Posterior vena cava (tissue), 2 donors: ENCODE data around the gene NRXN3. TPM values are rescaled to one million over a fixed set of nuclear protein-coding genes. Genes with fewer than 3 reads are reported as not detected.

ENCODE experiments used
- DNase-seq: peaks from one replicate; pipeline ENCODE4 v3.0.0-alpha.2; 2020; ENCODE audit warnings: low spot score
- intact Hi-C, 2 donors: fragments of 100-400 bp; cut with DNase I; formaldehyde crosslinking; loops; one replicate each; pipeline versions ENCODE4 v1.14.1 to v1.14.2; 2022 to 2023
- total RNA-seq, 2 donors: library from RNA; stranded (reverse); fragmentation: NEBNext Ultra II Directional; extraction: Animal tissue kit (Norgen Biotek cat#: 25700); gene quantifications; one replicate each; pipeline ENCODE4 v1.2.1, GENCODE V29; 2021
- donor health status: DM: yes; HTN: yes; CAD: no.
- donor health status: DM: yes; HTN: yes; CAD: no.

Gene NRXN3
- total RNA-seq, 2 donors from 2014 or later: 11.8 to 14.3 TPM

GRCh38 chr14:79295385-79295784, 1125.2 kb downstream of the NRXN3 start:
- DNase-seq: no peak

GRCh38 chr14:79298373-79298772, 1128.2 kb downstream of the NRXN3 start:
- intact Hi-C loops: no loop called here
- DNase-seq: no peak

More at GRCh38 chr14:79295385-79295784, 1125.2 kb downstream of the NRXN3 start:
- intact Hi-C loops: no loop called here

- intact Hi-C loops: no loop called here
- no peak for DNase-seq
Measured at GRCh38 chr14:79299162-79299561, 1129.0 kb downstream of the NRXN3 start.

DNA sequence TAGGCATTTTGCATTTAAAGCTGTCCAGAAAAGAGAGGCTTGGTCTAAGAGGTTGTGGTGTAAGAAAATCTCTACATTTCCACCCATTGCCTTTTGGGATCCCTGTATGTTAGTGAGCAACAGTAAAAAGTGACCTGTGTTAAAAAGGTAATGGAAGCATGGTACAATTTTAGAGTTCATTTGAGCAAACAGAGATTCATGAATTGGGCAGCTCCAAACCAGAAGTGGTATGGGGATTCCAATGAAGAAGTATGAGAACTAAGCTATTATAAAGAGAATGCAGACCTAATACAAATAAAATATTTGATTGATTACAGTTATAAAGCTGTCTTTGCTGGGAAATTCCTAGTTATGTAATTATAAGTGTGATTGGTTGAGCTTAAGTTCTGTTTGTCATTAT, 1134.1 kb downstream of the NRXN3 start:
- intact Hi-C loops: no loop called here
- DNase-seq: no peak

GRCh38 chr14:79306546-79306945, 1136.4 kb downstream of the NRXN3 start:
- DNase-seq: no peak
- intact Hi-C loops: no loop called here

DNA sequence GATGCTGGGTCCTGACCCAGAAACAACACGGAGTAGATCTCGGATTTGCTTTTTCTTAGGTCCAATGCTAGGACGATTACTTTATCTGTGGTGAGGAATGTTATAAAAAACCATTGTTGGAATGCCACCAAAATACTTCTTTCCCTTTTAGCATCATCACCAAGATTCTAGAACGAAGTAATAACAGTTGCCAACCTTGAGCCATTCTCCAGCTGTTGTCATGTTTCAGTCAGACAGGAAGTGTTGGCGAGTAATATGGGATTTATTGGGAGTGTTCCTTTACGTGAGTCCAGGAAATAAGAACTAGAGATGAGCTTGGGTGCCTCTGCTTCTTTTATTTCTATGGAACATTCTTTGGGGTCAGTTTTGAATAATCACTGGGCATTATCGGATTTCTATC, 1148.2 kb downstream of the NRXN3 start:
- no peak for DNase-seq
- intact Hi-C loops: no loop called here

- no peak for DNase-seq
Measured at GRCh38 chr14:79320561-79320960, 1150.4 kb downstream of the NRXN3 start.

GRCh38 chr14:79321070-79321469, 1150.9 kb downstream of the NRXN3 start:
- intact Hi-C loops: no loop called here
- no peak for DNase-seq

More at GRCh38 chr14:79320561-79320960, 1150.4 kb downstream of the NRXN3 start:
- intact Hi-C loops: no loop called here

- intact Hi-C loops: no loop called here
- DNase-seq: no peak
Measured at GRCh38 chr14:79325071-79325470, 1154.9 kb downstream of the NRXN3 start.

GRCh38 chr14:79325557-79325956, 1155.4 kb downstream of the NRXN3 start:
- intact Hi-C loops: no loop called here
- no peak for DNase-seq

DNA sequence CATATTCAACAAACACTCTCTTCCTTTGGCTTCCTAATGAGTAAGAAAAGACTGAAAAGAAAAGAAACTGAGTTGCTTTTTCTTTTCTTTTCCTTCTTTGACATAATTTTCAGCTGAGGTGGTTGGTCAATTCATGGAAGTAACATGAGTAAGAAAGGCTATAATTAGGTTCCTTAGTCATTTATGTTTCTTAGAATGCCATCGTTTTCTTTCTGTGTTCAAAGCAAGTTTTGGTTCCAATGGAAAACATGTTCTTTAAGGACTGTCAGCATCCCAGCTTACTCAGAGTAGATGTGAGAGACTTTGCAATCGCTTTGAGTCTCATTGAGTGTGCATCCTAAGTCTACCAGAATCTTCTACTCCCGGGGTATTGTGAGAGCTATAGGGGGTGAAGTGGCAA, 1158.7 kb downstream of the NRXN3 start:
- intact Hi-C loops: no loop called here
- no peak for DNase-seq

DNA sequence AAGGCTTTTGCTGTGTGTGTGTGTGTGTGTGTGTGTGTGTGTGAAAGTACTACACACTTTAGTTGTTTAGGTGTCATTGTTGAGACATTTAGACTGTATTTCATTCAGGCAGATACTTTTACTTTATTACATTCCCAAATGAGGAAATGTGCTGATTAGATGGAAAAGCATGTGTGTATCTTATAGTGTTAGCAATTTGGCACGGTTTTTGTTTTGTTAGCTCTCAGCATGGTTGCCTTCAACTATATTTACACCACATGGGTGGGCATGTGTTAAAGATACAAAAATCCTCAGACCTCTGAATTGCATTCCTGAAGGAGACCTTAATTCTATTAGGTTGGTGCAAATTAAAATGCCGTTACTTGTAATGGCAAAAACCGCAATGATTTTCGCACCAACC, 1161.7 kb downstream of the NRXN3 start:
- no peak for DNase-seq
- intact Hi-C loops: no loop called here

- DNase-seq: no peak
- intact Hi-C loops: no loop called here
Measured at GRCh38 chr14:79332504-79333197, 1162.5 kb downstream of the NRXN3 start.

DNA sequence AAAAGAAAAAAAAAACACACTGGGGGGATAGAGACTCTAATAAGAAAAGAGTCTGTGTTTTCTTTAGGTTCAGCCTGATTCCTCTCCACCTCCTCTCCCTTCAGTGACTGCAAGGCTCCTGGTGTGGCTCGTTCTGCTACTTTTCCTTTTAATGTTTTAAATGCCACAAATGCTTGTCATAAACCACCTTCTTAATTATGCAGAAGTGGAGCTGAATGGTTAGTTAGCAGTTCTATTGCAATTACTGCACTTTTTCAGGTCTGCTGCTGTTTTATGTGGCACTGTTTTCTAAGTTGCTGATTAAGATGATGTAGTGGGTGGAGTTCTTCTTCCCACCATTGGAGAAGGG, 1163.0 kb downstream of the NRXN3 start:
- intact Hi-C loops: no loop called here
- DNase-seq: no peak

GRCh38 chr14:79334272-79334671, 1164.1 kb downstream of the NRXN3 start:
- no peak for DNase-seq
- intact Hi-C loops: no loop called here

GRCh38 chr14:79337761-79338160, 1167.6 kb downstream of the NRXN3 start:
- no peak for DNase-seq
- intact Hi-C loops: no loop called here

- intact Hi-C loops: no loop called here
- no peak for DNase-seq
Measured at GRCh38 chr14:79342942-79343341, 1172.8 kb downstream of the NRXN3 start.

- no peak for DNase-seq
- intact Hi-C loops: no loop called here
Measured at GRCh38 chr14:79351011-79351410, 1180.8 kb downstream of the NRXN3 start.

DNA sequence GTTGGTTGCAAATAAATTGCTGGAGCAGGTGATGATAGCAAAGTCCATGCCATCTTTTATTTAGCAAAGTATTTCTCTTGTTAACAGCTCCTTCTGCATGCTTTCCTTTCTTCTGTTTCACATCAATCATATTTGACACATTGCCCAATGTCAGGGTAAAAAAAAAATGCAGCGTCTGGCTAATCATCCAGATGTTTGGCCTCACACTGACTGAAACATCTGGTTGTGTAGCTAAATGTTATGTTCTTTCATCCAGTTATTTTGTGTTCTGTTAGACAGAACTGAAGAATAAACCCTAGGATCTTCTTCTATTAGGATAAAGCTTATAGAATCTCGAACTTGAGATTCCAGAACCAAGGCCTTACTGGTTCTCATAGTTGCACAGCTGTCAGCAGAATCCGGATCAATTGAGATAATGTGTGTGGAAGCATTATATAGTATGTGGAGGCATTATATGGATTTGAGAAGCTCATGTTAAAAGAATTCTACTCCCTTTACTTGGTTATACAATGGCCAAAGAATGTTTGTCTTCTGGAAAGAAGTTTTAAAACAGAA, 1182.0 kb downstream of the NRXN3 start:
- DNase-seq: no peak
- intact Hi-C loops: no loop called here

DNA sequence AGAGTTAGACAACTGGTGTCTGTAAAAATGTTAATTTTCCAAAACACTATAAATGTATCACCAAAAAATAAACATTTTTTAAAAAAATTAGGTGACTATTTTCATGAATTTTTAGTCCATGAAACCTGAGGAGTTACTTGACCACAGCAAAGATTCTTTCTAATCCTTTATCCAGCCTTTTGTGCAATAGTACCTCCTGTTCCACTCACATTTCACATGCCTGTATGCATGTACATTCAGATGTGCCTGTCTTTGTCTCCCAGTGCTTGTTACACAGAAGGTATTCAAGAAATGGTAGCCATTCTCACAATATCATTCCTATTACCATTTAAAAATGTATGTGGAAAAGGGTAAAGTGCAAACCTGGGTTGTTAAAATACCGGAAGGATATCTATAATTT, 1184.2 kb downstream of the NRXN3 start:
- intact Hi-C loops: no loop called here
- no peak for DNase-seq

- no peak for DNase-seq
Measured at GRCh38 chr14:79356040-79356439, 1185.9 kb downstream of the NRXN3 start.

More at GRCh38 chr14:79356040-79356439, 1185.9 kb downstream of the NRXN3 start:
- intact Hi-C loops: no loop called here
